GM21619 (cell line): ENCODE measurements around the gene KLHL29.

Source experiments
- ATAC-seq: cut with Tn5 transposase; IDR thresholded peaks from one replicate; pipeline ENCODE4 v1.9.1; 2021; ENCODE audit not compliant: unreplicated experiment

Gene KLHL29

GRCh38 chr2:23507267-23508065, 122.5 kb downstream of the KLHL29 start:
- no peak for ATAC-seq

- ATAC-seq, result no peak
Measured at GRCh38 chr2:23508066-23508390, 123.0 kb downstream of the KLHL29 start.

GRCh38 chr2:23509103-23509502, 124.1 kb downstream of the KLHL29 start:
- no peak for ATAC-seq

- no peak for ATAC-seq
Measured at GRCh38 chr2:23509596-23510292, 124.8 kb downstream of the KLHL29 start.

- ATAC-seq, result no peak
Measured at GRCh38 chr2:23510471-23510870, 125.5 kb downstream of the KLHL29 start.

GRCh38 chr2:23512778-23513177, 127.8 kb downstream of the KLHL29 start:
- ATAC-seq, result no peak

GRCh38 chr2:23513245-23513871, 128.4 kb downstream of the KLHL29 start:
- ATAC-seq, result no peak

GRCh38 chr2:23513872-23514793, 129.2 kb downstream of the KLHL29 start:
- ATAC-seq, result no peak

GRCh38 chr2:23516520-23517256, 131.7 kb downstream of the KLHL29 start:
- ATAC-seq, result no peak

GRCh38 chr2:23518481-23519333, 133.7 kb downstream of the KLHL29 start:
- no peak for ATAC-seq

GRCh38 chr2:23519334-23519651, 134.3 kb downstream of the KLHL29 start:
- ATAC-seq, result no peak

- ATAC-seq, result no peak
Measured at GRCh38 chr2:23520256-23520655, 135.3 kb downstream of the KLHL29 start.

- no peak for ATAC-seq
Measured at GRCh38 chr2:23521060-23521459, 136.1 kb downstream of the KLHL29 start.

- ATAC-seq, result no peak
Measured at GRCh38 chr2:23522726-23523372, 137.9 kb downstream of the KLHL29 start.

- no peak for ATAC-seq
Measured at GRCh38 chr2:23523373-23524260, 138.6 kb downstream of the KLHL29 start.

GRCh38 chr2:23524261-23524706, 139.3 kb downstream of the KLHL29 start:
- no peak for ATAC-seq

GRCh38 chr2:23525137-23525765, 140.3 kb downstream of the KLHL29 start:
- no peak for ATAC-seq

- ATAC-seq, result no peak
Measured at GRCh38 chr2:23526114-23526513, 141.1 kb downstream of the KLHL29 start.
